ENCODE data around the gene SETBP1. TPM values are rescaled to one million over a fixed set of nuclear protein-coding genes. Genes with fewer than 3 reads are reported as not detected.

Gene SETBP1
- total and polyA plus RNA-seq, 9 of the 15 experiments (the other 6 are each of a cell fraction or from before 2014, with no cell fraction given) = under 0.01 to 0.13 (median 0.04) TPM

DNA sequence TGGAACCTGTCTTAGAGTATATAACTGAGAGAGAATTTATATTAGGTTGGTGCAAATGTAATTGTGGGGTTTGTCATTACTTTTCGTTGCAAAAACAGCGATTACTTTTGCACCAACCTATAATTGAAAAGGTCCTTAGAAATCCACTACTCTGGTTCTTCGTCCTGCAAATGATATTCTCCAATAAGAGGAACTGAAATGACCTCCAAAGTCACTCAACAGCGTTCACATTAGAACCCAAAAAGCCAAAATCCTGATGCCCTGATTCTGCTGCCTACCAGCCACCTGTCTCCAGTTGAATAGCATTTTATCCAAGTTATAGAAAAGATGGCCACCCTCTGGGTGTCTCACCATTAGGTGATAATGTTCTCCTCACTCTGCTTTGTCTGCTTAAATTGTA is 230.6 kb downstream of the SETBP1 start (continued):
- TF ChIP-seq, protein P1, sequence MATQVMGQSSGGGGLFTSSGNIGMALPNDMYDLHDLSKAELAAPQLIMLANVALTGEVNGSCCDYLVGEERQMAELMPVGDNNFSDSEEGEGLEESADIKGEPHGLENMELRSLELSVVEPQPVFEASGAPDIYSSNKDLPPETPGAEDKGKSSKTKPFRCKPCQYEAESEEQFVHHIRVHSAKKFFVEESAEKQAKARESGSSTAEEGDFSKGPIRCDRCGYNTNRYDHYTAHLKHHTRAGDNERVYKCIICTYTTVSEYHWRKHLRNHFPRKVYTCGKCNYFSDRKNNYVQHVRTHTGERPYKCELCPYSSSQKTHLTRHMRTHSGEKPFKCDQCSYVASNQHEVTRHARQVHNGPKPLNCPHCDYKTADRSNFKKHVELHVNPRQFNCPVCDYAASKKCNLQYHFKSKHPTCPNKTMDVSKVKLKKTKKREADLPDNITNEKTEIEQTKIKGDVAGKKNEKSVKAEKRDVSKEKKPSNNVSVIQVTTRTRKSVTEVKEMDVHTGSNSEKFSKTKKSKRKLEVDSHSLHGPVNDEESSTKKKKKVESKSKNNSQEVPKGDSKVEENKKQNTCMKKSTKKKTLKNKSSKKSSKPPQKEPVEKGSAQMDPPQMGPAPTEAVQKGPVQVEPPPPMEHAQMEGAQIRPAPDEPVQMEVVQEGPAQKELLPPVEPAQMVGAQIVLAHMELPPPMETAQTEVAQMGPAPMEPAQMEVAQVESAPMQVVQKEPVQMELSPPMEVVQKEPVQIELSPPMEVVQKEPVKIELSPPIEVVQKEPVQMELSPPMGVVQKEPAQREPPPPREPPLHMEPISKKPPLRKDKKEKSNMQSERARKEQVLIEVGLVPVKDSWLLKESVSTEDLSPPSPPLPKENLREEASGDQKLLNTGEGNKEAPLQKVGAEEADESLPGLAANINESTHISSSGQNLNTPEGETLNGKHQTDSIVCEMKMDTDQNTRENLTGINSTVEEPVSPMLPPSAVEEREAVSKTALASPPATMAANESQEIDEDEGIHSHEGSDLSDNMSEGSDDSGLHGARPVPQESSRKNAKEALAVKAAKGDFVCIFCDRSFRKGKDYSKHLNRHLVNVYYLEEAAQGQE (IDR thresholded peaks at IDR 0.05; ENCODE audit: borderline replicate concordance) = no peak
- TF ChIP-seq, protein P1 (CRISPR knock-in tag; IDR thresholded peaks at IDR 0.05; ENCODE audit: low read depth) = no peak
- TF ChIP-seq ZNF584 (CRISPR knock-in tag; IDR thresholded peaks at IDR 0.05; ENCODE audit: low read depth) (no peak), PML (IDR thresholded peaks at IDR 0.05; ENCODE audit: low read length) (no peak), ZSCAN32 (CRISPR knock-in tag; IDR thresholded peaks at IDR 0.05) (no peak), FUS (optimal IDR thresholded peaks at IDR 0.05; ENCODE audit: low read depth, low read length) (no peak), IFI16 (CRISPR knock-in tag; IDR thresholded peaks at IDR 0.05) (no peak)
